Fibroblast of skin of right biceps (primary cell): Measurements from ENCODE around the gene PCDHA12.
A peak's percentile ranks its signal among the peaks of the same experiment; 100 is the strongest.
"Not testable (repeated sequence)": the region's sequence is repeated elsewhere in the genome, so short reads cannot be mapped to it uniquely, and the experiment has no call there.

ENCODE experiments used
- DNase-seq: peaks from one replicate; pipeline ENCODE4 v3.0.0-alpha.2; 2013

The PCDHA12 gene, protein sequence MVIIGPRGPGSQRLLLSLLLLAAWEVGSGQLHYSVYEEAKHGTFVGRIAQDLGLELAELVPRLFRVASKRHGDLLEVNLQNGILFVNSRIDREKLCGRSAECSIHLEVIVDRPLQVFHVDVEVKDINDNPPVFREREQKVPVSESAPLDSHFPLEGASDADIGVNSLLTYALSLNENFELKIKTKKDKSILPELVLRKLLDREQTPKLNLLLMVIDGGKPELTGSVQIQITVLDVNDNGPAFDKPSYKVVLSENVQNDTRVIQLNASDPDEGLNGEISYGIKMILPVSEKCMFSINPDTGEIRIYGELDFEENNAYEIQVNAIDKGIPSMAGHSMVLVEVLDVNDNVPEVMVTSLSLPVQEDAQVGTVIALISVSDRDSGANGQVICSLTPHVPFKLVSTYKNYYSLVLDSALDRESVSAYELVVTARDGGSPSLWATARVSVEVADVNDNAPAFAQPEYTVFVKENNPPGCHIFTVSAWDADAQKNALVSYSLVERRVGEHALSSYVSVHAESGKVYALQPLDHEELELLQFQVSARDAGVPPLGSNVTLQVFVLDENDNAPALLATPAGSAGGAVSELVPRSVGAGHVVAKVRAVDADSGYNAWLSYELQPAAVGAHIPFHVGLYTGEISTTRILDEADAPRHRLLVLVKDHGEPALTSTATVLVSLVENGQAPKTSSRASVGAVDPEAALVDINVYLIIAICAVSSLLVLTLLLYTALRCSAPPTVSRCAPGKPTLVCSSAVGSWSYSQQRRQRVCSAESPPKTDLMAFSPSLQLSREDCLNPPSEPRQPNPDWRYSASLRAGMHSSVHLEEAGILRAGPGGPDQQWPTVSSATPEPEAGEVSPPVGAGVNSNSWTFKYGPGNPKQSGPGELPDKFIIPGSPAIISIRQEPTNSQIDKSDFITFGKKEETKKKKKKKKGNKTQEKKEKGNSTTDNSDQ

DNA sequence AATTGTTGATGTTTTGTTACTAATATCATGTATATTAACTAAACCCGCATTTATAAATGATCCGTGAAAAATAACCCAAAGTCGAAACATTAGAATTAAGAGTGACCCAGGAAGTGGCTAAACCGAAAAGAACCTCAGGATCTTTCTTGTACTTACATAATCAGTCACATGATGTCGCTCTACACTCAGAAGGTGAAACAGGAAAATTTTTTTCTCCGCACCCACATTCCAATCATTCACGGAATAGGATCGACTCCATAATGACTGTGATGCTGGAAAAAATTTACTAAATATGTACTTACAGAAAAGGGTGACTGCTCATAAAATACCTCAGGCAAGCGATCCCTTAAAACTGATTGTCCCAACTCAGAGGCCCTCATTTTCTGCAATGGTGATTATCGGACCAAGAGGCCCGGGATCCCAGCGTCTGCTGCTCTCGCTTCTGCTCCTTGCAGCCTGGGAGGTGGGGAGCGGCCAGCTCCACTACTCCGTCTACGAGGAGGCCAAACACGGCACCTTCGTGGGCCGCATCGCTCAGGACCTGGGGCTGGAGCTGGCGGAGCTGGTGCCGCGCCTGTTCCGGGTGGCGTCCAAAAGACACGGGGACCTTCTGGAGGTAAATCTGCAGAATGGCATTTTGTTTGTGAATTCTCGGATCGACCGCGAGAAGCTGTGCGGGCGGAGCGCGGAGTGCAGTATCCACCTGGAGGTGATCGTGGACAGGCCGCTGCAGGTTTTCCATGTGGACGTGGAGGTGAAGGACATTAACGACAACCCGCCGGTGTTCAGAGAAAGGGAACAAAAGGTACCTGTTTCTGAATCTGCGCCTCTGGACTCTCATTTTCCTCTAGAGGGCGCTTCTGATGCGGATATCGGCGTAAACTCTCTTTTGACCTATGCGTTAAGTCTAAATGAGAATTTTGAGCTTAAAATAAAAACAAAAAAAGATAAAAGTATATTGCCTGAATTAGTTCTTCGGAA, at the start of gene PCDHA12:
TSS of gene PCDHA12 (plus strand) at position 224 of the 981 bp plus-strand sequence. CDS start at position 389, 165 bp downstream.
- DNase-seq: no peak

DNA sequence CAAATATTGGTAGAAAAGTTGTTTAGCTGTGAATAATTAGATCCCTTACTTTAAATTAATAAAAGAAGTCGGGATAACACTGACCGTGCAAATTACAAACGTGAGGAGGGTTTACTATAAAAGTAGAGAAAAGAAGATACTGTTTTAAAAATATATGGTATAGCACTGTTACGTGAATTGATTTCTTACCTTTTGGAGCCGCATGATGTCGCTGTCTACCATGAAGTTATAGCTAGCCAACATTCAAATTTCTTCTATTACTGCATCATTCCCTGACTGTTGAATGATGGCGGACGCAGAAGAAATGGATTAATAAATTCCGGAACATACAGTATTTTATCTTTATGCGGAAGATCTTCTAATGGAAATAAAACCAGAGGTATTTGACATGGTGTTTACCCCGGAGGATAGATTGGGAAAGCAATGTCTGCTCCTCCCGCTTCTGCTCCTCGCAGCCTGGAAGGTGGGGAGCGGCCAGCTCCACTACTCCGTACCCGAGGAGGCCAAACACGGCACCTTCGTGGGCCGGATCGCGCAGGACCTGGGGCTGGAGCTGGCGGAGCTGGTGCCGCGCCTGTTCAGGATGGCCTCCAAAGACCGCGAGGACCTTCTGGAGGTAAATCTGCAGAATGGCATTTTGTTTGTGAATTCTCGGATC, 47.3 kb upstream of the PCDHA12 start, which contains the start of gene PCDHA6:
TSS of gene PCDHA6 (plus strand) at position 257 of the 658 bp plus-strand sequence. CDS start at position 389, 132 bp downstream.
- no peak for DNase-seq

DNA sequence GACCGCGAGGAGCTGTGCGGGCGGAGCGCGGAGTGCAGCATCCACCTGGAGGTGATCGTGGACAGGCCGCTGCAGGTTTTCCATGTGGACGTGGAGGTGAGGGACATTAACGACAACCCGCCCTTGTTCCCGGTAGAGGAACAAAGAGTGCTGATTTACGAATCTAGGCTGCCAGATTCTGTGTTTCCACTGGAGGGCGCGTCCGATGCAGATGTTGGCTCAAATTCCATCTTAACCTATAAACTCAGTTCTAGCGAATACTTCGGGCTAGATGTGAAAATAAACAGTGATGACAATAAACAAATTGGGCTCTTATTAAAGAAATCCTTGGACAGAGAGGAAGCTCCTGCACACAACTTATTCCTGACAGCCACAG, 46.8 kb upstream of the PCDHA12 start:
- no peak for DNase-seq

DNA sequence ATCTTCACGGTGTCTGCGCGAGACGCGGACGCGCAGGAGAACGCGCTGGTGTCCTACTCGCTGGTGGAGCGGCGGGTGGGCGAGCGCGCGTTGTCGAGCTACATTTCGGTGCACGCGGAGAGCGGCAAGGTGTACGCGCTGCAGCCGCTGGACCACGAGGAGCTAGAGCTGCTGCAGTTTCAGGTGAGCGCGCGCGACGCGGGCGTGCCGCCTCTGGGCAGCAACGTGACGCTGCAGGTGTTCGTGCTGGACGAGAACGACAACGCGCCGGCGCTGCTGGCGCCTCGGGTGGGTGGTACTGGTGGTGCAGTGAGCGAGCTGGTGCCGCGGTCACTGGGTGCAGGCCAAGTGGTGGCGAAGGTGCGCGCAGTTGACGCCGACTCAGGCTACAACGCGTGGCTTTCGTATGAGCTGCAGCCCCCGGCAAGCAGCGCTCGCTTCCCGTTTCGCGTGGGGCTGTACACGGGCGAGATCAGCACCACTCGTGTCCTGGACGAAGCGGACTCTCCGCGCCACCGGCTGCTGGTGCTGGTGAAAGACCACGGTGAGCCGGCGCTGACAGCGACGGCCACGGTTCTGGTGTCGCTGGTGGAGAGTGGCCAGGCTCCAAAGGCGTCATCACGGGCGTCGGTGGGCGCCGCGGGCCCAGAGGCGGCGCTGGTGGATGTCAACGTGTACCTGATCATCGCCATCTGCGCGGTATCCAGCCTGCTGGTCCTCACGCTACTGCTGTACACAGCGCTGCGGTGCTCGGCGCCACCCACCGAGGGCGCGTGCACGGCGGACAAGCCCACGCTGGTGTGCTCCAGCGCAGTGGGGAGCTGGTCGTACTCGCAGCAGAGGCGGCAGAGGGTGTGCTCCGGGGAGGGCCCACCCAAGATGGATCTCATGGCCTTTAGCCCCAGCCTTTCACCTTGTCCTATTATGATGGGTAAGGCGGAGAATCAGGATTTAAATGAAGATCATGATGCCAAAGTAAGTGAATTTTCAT, 45.3 kb upstream of the PCDHA12 start:
- DNase-seq: not testable (repeated sequence)

DNA sequence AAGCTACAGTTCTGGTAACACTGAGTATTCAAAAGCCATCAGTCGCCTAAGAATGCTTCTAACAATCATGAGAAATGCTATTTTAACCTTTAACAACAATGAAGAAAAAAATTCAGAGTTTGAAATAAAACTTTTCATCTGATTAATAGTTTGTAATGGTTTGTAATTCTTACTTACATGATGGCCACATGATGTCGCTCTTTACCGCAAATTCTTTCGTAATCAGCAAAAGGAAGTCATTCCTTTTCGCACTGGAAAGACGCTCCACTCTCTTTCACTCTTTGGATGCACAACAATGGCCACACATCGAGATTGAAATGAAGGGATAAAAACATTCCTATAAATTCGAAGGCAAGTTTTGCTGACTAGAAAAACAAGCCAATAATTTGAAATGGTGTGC, 41.1 kb upstream of the PCDHA12 start, which contains the start of gene PCDHA7:
TSS of gene PCDHA7 (plus strand) at position 277 of the 400 bp plus-strand sequence. CDS start at position 392, 115 bp downstream.
- peak; percentile 20 for DNase-seq

DNA sequence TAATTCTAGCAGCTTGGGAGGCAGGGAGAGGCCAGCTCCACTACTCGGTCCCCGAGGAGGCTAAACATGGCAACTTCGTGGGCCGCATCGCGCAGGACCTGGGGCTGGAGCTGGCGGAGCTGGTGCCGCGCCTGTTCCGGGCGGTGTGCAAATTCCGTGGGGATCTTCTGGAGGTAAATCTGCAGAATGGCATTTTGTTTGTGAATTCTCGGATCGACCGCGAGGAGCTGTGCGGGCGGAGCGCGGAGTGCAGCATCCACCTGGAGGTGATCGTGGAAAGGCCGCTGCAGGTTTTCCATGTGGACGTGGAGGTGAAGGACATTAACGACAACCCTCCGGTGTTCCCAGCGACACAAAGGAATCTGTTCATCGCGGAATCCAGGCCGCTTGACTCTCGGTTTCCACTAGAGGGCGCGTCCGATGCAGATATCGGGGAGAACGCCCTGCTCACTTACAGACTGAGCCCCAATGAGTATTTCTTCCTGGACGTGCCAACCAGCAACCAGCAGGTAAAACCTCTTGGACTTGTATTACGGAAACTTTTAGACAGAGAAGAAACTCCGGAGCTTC, 40.6 kb upstream of the PCDHA12 start:
- DNase-seq: not testable (repeated sequence)

DNA sequence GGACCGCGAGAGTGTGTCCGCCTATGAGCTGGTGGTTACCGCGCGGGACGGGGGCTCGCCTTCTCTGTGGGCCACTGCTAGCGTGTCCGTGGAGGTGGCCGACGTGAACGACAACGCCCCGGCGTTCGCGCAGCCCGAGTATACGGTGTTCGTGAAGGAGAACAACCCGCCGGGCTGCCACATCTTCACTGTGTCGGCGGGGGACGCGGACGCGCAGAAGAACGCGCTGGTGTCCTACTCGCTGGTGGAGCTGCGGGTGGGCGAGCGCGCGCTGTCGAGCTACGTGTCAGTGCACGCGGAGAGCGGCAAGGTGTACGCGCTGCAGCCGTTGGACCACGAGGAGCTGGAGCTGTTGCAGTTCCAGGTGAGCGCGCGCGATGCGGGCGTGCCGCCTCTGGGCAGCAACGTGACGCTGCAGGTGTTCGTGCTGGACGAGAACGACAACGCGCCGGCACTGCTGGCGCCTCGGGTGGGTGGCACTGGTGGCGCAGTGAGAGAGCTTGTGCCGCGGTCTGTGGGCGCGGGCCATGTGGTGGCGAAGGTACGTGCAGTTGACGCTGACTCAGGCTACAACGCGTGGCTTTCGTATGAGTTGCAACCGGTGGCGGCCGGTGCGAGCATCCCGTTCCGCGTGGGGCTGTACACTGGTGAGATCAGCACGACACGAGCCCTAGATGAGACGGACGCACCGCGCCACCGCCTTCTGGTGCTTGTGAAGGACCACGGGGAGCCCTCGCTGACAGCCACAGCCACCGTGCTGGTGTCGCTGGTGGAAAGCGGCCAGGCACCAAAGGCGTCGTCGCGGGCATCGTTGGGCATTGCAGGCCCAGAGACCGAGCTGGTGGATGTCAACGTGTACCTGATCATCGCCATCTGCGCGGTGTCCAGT, 39.2 kb upstream of the PCDHA12 start:
- DNase-seq: no peak

DNA sequence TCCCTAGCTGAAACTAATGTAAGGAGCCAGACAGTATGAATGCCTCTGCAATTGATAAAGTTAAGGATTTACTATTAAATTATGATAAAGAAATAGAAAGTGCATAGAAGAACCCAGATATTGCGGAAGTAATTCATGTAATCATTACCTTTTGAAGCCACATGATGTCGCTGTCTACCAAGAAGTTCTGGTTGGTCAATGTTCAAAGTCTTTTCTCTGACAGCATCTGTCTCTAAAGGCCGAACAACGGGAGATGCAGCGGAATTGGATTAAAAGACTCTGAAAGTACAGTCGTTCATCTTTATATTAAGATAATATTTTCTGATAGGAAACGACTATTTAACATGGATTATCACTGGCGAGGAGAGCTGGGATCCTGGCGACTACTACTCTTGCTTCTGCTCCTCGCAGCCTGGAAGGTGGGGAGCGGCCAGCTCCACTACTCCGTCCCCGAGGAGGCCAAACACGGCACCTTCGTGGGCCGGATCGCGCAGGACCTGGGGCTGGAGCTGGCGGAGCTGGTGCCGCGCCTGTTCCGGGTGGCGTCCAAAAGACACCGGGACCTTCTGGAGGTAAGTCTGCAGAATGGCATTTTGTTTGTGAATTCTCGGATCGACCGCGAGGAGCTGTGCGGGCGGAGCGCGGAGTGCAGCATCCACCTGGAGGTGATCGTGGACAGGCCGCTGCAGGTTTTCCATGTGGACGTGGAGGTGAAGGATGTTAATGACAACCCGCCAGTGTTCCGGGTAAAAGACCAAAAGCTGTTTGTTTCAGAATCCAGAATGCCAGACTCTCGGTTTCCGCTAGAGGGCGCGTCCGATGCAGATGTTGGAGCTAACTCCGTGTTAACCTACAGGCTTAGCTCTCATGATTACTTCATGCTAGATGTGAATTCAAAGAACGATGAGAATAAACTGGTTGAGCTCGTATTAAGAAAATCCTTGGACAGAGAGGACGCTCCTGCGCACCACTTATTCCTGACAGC, 33.8 kb upstream of the PCDHA12 start, which contains the start of gene PCDHA8:
TSS of gene PCDHA8 (plus strand) at position 210 of the 985 bp plus-strand sequence. CDS start at position 345, 135 bp downstream.
- no peak for DNase-seq

DNA sequence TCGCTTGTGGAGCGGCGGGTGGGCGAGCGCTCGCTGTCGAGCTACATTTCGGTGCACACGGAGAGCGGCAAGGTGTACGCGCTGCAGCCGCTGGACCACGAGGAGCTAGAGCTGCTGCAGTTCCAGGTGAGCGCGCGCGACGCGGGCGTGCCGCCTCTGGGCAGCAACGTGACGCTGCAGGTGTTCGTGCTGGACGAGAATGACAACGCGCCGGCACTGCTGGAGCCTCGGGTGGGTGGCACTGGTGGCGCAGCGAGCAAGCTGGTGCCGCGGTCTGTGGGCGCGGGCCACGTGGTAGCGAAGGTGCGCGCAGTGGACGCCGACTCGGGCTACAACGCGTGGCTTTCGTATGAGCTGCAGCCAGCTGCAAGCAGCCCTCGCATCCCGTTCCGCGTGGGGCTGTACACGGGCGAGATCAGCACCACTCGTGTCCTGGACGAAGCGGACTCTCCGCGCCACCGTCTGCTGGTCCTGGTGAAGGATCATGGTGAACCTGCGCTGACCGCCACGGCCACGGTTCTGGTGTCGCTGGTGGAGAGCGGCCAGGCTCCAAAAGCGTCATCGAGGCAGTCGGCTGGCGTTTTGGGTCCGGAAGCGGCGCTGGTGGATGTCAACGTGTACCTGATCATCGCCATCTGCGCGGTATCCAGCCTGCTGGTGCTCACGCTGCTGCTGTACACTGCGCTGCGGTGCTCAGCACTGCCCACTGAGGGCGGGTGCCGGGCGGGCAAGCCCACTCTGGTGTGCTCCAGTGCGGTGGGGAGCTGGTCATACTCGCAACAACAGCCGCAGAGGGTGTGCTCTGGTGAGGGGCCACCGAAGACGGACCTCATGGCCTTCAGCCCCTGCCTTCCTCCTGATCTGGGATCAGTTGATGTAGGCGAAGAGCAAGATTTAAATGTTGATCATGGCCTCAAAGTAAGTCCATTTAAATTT, 32.0 kb upstream of the PCDHA12 start:
- no peak for DNase-seq

DNA sequence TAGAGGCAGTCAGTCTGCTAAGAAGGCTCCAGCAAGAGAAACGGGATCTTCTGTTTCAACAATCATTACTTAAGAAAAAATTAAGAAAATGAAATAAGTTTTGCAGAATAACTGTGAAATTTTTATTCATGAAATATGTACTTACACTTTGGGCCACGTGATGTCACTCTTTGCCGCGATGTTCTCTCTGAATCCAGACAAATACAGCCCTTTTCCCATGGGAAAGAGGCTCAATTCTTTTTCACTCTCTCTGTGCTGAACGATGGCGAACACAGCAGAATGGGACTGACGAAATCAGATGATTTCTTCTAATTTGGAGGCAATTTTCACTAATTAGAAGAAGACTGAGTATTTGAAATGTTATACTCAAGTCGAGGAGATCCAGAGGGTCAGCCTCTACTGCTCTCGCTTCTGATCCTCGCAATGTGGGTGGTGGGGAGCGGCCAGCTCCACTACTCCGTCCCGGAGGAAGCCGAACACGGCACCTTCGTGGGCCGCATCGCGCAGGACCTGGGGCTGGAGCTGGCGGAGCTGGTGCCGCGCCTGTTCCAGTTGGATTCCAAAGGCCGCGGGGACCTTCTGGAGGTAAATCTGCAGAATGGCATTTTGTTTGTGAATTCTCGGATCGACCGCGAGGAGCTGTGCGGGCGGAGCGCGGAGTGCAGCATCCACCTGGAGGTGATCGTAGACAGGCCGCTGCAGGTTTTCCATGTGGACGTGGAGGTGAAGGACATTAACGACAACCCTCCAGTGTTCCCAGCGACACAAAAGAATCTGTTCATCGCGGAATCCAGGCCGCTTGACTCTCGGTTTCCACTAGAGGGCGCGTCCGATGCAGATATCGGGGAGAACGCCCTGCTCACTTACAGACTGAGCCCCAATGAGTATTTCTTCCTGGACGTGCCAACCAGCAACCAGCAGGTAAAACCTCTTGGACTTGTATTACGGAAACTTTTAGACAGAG, 26.7 kb upstream of the PCDHA12 start, which contains the start of gene PCDHA9:
TSS of gene PCDHA9 (plus strand) at position 244 of the 964 bp plus-strand sequence. CDS start at position 358, 114 bp downstream.
- not testable (repeated sequence) for DNase-seq

DNA sequence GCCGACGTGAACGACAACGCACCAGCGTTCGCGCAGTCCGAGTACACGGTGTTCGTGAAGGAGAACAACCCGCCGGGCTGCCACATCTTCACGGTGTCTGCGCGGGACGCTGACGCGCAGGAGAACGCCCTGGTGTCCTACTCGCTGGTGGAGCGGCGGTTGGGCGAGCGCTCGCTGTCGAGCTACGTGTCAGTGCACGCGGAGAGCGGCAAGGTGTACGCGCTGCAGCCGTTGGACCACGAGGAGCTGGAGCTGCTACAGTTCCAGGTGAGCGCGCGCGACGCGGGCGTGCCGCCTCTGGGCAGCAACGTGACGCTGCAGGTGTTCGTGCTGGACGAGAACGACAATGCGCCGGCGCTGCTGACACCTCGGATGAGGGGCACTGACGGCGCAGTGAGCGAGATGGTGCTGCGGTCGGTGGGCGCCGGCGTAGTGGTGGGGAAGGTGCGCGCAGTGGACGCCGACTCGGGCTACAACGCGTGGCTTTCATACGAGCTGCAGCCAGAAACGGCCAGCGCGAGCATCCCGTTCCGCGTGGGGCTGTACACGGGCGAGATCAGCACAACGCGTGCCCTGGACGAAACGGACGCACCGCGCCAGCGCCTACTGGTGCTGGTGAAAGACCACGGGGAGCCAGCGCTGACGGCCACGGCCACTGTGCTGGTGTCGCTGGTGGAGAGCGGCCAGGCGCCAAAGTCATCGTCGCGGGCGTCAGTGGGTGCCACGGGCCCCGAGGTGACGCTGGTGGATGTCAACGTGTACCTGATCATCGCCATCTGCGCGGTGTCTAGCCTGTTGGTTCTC, 25.1 kb upstream of the PCDHA12 start:
- not testable (repeated sequence) for DNase-seq

DNA sequence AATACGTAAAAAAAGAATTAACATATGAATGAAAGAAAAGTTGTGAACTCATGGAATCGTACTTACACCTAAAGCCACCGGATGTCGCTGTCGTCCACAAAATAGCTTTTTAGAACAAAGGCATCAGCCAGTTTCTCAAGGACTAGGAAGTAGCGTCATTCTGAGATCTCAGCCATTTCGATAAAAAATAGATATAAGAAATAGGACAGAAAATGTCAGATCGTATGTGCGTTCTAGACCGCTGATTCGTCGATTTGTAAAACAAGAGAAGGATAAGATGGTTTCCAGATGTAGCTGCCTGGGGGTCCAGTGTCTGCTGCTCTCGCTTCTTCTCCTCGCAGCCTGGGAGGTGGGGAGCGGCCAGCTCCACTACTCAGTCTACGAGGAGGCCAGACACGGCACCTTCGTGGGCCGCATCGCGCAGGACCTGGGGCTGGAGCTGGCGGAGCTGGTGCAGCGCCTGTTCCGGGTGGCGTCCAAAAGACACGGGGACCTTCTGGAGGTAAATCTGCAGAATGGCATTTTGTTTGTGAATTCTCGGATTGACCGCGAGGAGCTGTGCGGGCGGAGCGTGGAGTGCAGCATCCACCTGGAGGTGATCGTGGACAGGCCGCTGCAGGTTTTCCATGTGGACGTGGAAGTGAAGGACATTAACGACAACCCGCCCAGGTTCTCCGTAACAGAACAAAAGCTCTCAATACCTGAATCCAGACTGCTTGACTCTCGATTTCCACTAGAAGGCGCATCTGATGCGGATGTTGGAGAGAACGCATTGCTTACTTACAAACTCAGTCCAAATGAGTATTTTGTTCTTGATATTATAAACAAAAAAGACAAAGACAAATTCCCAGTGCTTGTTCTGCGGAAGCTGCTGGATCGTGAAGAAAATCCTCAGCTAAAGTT, 19.1 kb upstream of the PCDHA12 start, which contains the start of gene PCDHA10:
TSS of gene PCDHA10 (plus strand) at position 126 of the 903 bp plus-strand sequence. CDS start at position 278, 152 bp downstream.
- DNase-seq: no peak
